Measurements from ENCODE around the gene PTPRJ.

DNA sequence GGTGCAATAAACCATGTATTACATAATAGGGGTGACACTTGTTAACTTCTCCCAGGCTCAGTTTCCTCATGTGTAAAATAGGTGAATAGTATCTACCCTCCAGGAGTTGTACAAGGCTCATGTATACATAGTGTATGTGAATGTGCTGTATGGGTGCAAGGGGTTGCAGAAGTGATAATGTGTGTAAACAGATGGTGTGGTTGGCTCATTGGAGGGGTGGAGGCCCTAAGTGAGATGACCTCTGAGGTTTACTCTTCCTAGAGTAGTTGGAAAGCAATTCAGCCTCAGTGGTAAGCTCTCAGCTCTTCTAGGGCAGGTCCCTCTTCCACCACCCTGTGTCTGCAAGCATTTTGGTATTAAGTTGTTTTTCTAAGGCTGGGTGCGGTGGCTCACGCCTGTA lies 102.4 kb downstream of the PTPRJ start:
- TF ChIP-seq CTCF (conservative IDR thresholded peaks at IDR 0.05; ENCODE audit: low read depth, low read length) (no peak), MXI1 (IDR thresholded peaks at IDR 0.05; ENCODE audit: borderline replicate concordance, low read depth, low read length) (no peak), POLR2A (IDR thresholded peaks at IDR 0.05; ENCODE audit: low read depth, low read length) (no peak), USF2 (IDR thresholded peaks at IDR 0.05; ENCODE audit: low read depth, low read length) (no peak), CEBPB (IDR thresholded peaks at IDR 0.05; ENCODE audit: low read depth, low read length) (no peak), NFE2L2 (IDR thresholded peaks at IDR 0.05; ENCODE audit: low read depth, low read length) (no peak), BHLHE40 (IDR thresholded peaks at IDR 0.05; ENCODE audit: low read depth, low read length) (no peak)
